SK-N-MC (cell line): ENCODE data around the gene PTPN21.

Experiments used
- DNase-seq: peaks from one replicate; pipeline ENCODE4 v3.0.0-alpha.2; 2011; ENCODE audit warnings: low read depth, low spot score
- H3K27ac ChIP-seq: fragments of 200-600 bp; sonication (generic); 2 replicates; pipeline ENCODE4 v1.5.1; 2016; ENCODE audit warnings: mixed run types
- H3K36me3 ChIP-seq: fragments of 200-600 bp; sonication (generic); 2 replicates; pipeline ENCODE4 v1.6.1; 2017; ENCODE audit warnings: antibody characterized with exemption, low read length, mixed read lengths; ENCODE audit not compliant: insufficient read depth
- H3K4me3 ChIP-seq: fragments of 200-600 bp; sonication (generic); 2 replicates; pipeline ENCODE4 v1.5.1; 2016
- H3K9ac ChIP-seq: fragments of 200-600 bp; sonication (generic); 2 replicates; pipeline ENCODE4 v1.8.0; 2017; ENCODE audit warnings: mixed run types, mixed read lengths; ENCODE audit not compliant: insufficient read length
- H3K9me3 ChIP-seq: fragments of 200-600 bp; sonication (generic); 2 replicates; pipeline ENCODE4 v1.6.1; 2017; ENCODE audit warnings: low read depth, mild to moderate bottlenecking, antibody characterized with exemption, low read length, moderate library complexity, mixed read lengths
- EZH2 ChIP-seq: fragments of 200-600 bp; sonication (generic); IDR thresholded peaks from one replicate; pipeline ENCODE4 v1.6.1; 2017; ENCODE audit warnings: antibody characterized with exemption
- FOXP2 ChIP-seq: optimal IDR thresholded peaks from 2 replicates; pipeline ENCODE3; 2011; ENCODE audit warnings: mild to moderate bottlenecking, moderate library complexity; ENCODE audit not compliant: insufficient read depth; ENCODE audit errors: extremely low read length, control extremely low read depth
- POLR2AphosphoS5 ChIP-seq: IDR thresholded peaks from 2 replicates; pipeline ENCODE4 v1.6.1; 2012; ENCODE audit warnings: mild to moderate bottlenecking, low read depth, low read length, borderline replicate concordance

PTPN21 gene

DNA sequence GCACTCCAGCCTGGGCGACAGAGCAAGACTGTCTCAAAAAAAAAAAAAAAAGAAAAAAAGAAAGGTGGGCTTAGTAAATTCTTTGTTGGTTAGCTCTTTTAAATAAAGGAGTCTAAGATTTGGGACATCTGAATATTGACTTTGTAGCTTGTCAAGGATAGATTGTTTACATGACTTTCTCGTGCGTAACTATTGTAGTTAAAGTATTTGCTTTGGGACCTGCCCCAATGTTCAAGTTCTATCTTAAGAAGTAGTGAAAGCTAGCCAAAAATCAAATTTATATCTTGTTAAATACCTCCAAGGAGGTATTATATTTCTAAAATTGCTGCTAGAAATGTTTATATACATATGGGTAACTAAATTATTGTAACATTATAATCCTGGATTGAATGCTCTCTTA, 32.4 kb downstream of the PTPN21 start:
- Histone ChIP-seq H3K27ac (no peak overlapping the region), H3K4me3 (no peak overlapping the region), H3K9me3 (no peaks in the 10 kb centered on the region), H3K36me3 (no peaks in the 10 kb centered on the region), H3K9ac (no peak overlapping the region)
- DNase-seq: no peak
- no peak for TF ChIP-seq FOXP2
- TF ChIP-seq POLR2AphosphoS5: no peak
- TF ChIP-seq EZH2: no peak

DNA sequence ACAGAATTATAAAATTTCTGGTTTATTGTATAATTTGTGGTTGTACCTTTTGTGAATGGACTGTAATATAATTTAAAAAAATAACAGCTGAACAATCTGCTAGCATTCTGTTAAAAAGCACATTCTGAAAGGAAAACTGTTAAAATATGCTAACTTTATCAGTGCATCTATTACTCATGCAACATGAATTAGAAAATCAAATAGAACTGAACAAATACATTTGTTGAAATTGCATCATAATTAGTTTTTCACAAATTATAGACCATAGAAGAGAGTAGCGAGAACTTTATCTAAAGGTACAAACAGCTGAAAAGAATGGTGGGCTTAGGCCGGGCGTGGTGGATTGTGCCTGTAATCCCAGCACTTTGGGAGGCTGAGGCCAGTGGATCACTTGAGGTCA, 33.0 kb downstream of the PTPN21 start:
- Histone ChIP-seq H3K4me3 (no peak overlapping the region), H3K9ac (no peak overlapping the region), H3K9me3 (no peaks in the 10 kb centered on the region), H3K36me3 (no peaks in the 10 kb centered on the region), H3K27ac (no peak overlapping the region)
- DNase-seq: no peak
- TF ChIP-seq POLR2AphosphoS5: no peak
- TF ChIP-seq EZH2: no peak
- no peak for TF ChIP-seq FOXP2

DNA sequence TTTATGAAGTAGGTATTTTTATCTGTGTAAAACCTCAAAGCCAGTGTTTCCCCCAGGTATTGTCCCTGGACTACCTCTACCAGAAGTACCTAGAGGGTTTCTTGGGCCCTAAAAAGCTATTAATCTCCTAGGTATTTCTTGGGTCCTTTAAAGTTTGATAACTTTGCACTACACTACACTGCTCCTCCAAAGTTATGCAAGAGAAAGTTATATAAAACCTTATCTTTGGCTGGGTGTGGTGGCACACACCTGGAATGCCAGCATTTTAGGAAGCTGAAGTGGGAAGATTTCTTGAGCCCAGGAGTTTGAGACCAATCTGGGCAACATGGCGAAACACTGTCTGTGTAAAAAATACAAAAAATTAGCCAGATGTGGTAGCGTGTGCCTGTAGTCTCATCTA, 34.9 kb downstream of the PTPN21 start:
- no peaks in the 10 kb centered on the region for H3K9me3 ChIP-seq
- H3K4me3 ChIP-seq: no peak overlapping the region
- H3K36me3 ChIP-seq: no peaks in the 10 kb centered on the region
- no peak for DNase-seq
- no peak overlapping the region for H3K27ac ChIP-seq
- TF ChIP-seq EZH2 (no peak), FOXP2 (no peak), POLR2AphosphoS5 (no peak)
- H3K9ac ChIP-seq: no peak overlapping the region

GRCh38 chr14:88518592-88519512, 36.0 kb downstream of the PTPN21 start:
- Histone ChIP-seq H3K27ac (no peak overlapping the region), H3K9me3 (no peaks in the 10 kb centered on the region), H3K4me3 (no peak overlapping the region), H3K36me3 (no peaks in the 10 kb centered on the region), H3K9ac (no peak overlapping the region)
- no peak for DNase-seq
- TF ChIP-seq EZH2 (no peak), FOXP2 (no peak), POLR2AphosphoS5 (no peak)

- no peak overlapping the region for H3K9ac ChIP-seq
- TF ChIP-seq POLR2AphosphoS5: no peak
- no peak for TF ChIP-seq EZH2
- TF ChIP-seq FOXP2: no peak
- no peak overlapping the region for H3K4me3 ChIP-seq
- no peak overlapping the region for H3K27ac ChIP-seq
- DNase-seq: no peak
- H3K36me3 ChIP-seq: no peaks in the 10 kb centered on the region
- no peaks in the 10 kb centered on the region for H3K9me3 ChIP-seq
These were observed 37.9 kb downstream of the PTPN21 start for GRCh38 chr14:88516861-88517357.

GRCh38 chr14:88515499-88516221, 39.1 kb downstream of the PTPN21 start:
- no peak for TF ChIP-seq POLR2AphosphoS5
- TF ChIP-seq EZH2: no peak
- no peak for TF ChIP-seq FOXP2

GRCh38 chr14:88507208-88507607, 47.6 kb downstream of the PTPN21 start:
- Histone ChIP-seq H3K9ac (no peak overlapping the region), H3K36me3 (no peaks in the 10 kb centered on the region), H3K9me3 (no peaks in the 10 kb centered on the region), H3K4me3 (no peak overlapping the region), H3K27ac (no peak overlapping the region)
- no peak for TF ChIP-seq FOXP2
- TF ChIP-seq EZH2: no peak
- no peak for DNase-seq

More at GRCh38 chr14:88515499-88516221, 39.1 kb downstream of the PTPN21 start:
- no peaks in the 10 kb centered on the region for H3K9me3 ChIP-seq
- DNase-seq: no peak
- H3K36me3 ChIP-seq: no peaks in the 10 kb centered on the region
- H3K4me3 ChIP-seq: no peak overlapping the region
- no peak overlapping the region for H3K27ac ChIP-seq
- no peak overlapping the region for H3K9ac ChIP-seq

DNA sequence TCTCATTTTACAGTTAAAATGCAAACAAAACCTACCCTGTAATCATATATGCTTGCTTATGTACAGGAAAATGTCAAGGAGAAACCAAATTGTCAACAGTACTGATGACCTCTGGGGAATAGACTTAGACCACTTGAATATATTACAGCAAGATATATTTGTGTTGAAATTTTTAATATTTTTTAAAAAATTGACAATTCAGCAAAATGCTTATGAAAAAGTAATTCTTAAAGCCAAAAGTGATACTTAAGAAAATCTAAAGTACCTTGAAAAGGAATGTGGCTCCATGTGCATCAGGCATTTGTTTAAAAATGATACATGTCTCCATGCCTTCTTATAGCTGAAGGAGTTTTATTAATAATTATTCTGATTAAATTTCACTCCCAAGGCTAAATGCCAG, 49.2 kb downstream of the PTPN21 start:
- TF ChIP-seq POLR2AphosphoS5 (no peak), FOXP2 (no peak), EZH2 (no peak)
- no peak overlapping the region for H3K9ac ChIP-seq
- no peak overlapping the region for H3K4me3 ChIP-seq
- no peaks in the 10 kb centered on the region for H3K36me3 ChIP-seq
- no peak for DNase-seq
- no peaks in the 10 kb centered on the region for H3K9me3 ChIP-seq
- no peak overlapping the region for H3K27ac ChIP-seq
